Fibroblast of villous mesenchyme (primary cell): ENCODE measurements around the gene SLC46A3. TPM values are rescaled to one million over a fixed set of nuclear protein-coding genes. Genes with fewer than 3 reads are reported as not detected.
"Not testable (repeated sequence)": the region's sequence is repeated elsewhere in the genome, so short reads cannot be mapped to it uniquely, and the experiment has no call there.

ENCODE experiments used
- DNase-seq: peaks from one replicate; pipeline ENCODE4 v3.0.0-alpha.2; 2010; ENCODE audit warnings: low read depth
- H3K4me3 ChIP-seq: 2 replicates; pipeline ENCODE4 v1.5.1; 2011; ENCODE audit warnings: low read depth, mild to moderate bottlenecking, low read length
- CTCF ChIP-seq: IDR thresholded peaks from 2 replicates; pipeline ENCODE4 v1.5.1; 2012; ENCODE audit warnings: low read depth, mild to moderate bottlenecking, low read length; ENCODE audit not compliant: insufficient read depth
- total RNA-seq: library from RNA; depleted of rRNA; stranded (reverse); fragments of >200 nt; gene quantifications from 2 replicates; pipeline ENCODE4 v1.2.3, GENCODE V29; 2012

The SLC46A3 gene
- total RNA-seq, 1 donor: 4.7 TPM

GRCh38 chr13:28685114-28685513 is 33.7 kb downstream of the SLC46A3 start:
- no peak for TF ChIP-seq CTCF

DNA sequence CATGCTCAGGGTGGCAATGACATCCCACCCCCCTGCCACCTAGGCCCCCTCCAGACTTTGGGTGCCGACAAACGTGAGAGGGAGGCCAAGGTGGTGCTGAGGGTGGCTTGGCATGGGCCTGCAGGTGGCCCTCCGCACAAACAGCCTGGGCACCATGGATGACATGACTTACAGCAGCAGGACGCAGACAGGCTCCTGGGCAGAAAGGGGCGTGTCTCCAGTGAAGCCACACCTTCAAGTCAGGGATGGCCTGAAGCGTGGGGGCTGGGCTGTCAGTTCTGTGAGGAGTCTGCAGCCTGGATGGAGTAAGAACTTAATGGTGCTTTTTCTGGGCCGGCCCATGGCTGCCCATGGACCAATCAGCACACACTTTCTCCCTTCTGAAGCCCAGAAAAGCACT is 34.5 kb downstream of the SLC46A3 start:
- H3K4me3 ChIP-seq: no peak overlapping the region
- TF ChIP-seq CTCF: no peak
- no peak for DNase-seq

More at GRCh38 chr13:28685114-28685513, 33.7 kb downstream of the SLC46A3 start:
- DNase-seq: no peak
- H3K4me3 ChIP-seq: no peak overlapping the region

- H3K4me3 ChIP-seq: not testable (repeated sequence)
- DNase-seq: peak; percentile 33
Measured at GRCh38 chr13:28683169-28683568, 35.6 kb downstream of the SLC46A3 start.

DNA sequence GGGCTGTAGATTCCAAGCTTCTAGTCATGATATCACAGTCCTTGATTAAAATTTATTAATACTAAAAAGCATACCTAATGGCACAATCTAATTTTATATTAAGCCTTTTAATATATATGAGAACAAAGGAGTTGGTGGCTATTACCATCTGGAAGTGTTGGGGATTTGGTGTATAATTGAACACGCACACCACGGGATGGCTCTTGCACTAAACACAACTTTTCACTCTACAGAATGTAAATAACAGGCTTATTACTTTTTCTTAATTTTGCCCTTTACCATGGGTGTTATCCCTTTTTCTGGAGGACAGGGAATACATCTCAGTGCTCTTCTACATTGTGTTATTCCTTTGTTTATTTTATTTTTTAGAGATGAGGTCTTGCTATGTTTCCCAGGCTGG is 38.2 kb downstream of the SLC46A3 start:
- no peak overlapping the region for H3K4me3 ChIP-seq
- TF ChIP-seq CTCF: no peak
- no peak for DNase-seq

DNA sequence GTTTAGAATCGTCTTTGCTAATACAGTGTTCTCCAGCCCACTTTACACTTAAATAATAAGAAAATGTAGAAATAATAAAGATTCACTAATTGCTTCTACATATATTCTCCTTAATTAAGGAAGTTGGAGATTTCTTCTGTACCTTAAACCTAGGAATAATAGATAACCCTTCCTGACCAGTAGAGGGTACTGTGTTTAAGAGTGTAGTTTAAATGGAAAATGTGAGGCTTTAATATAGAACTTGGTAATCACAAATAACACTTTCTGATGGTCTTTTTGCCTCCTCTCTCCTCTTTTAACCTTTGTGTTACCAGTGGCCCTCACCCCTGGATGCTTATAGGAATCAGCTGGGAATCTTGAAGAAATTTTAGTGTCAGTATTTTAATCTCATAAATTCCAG is 39.1 kb downstream of the SLC46A3 start:
- peak; percentile 48 for DNase-seq
- peak; percentile 43 for TF ChIP-seq CTCF
- H3K4me3 ChIP-seq: no peak overlapping the region

GRCh38 chr13:28678809-28679208 is 40.0 kb downstream of the SLC46A3 start:
- H3K4me3 ChIP-seq: no peak overlapping the region
- TF ChIP-seq CTCF: peak; percentile 33
- no peak for DNase-seq

DNA sequence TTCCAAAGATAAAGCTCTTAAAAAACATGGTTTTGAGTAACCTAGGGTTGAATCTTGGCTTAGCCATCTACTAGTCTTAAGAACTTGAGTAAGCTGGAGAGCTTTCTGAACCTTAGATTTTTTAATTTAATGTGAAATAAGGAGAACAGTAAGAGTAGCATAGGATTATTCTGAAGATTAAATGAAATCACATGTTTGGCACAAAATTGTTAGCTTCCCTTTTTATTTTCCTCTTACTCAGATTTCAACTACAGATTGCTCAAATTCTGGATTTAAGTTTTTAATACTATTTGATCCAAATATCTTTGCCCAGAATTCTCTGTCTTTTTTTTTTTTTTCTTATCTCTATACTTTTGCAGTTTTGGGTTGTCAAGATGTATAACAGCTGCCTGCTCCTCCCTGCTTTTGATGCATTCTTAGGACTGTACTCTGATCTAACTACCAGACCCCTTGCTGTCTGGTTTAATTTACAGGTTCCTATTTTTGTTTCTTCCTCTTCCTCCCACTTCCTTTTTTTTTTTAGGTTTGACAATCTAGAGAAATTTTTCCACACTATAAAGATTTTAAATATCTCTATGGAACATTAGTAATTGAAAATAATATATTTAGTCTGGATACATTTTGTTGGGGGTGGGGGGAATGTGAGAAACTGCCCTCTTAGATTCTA is 47.5 kb downstream of the SLC46A3 start:
- no peak for TF ChIP-seq CTCF
- no peak for DNase-seq
- H3K4me3 ChIP-seq: no peak overlapping the region
